GM23338 (cell line): Measurements from ENCODE around the gene LYRM9. TPM values are rescaled to one million over a fixed set of nuclear protein-coding genes. Genes with fewer than 3 reads are reported as not detected.

ENCODE experiments used
- ATAC-seq: fragments of 200-7000 bp; cut with Tn5 transposase; 3 replicates; pipeline ENCODE4 v1.9.1; 2020
- DNase-seq: peaks from one replicate; pipeline ENCODE4 v3.0.0-alpha.2; 2015; ENCODE audit warnings: low spot score
- H2AFZ ChIP-seq: fragments of 200-600 bp; sonication (generic); 2 replicates; pipeline ENCODE4 v1.8.0; 2016; ENCODE audit warnings: antibody characterized with exemption, mild to moderate bottlenecking, moderate library complexity
- H3F3A ChIP-seq: fragments of 200-600 bp; sonication (generic); replicated peaks from 2 replicates; pipeline ENCODE4 v1.8.0; 2017; ENCODE audit warnings: antibody characterized with exemption, mixed run types, low read depth
- H3K27ac ChIP-seq: fragments of 200-600 bp; sonication (generic); 2 replicates; pipeline ENCODE4 v1.6.1; 2016; ENCODE audit warnings: low read depth
- H3K27me3 ChIP-seq: fragments of 200-600 bp; sonication (generic); 2 replicates; pipeline ENCODE4 v1.8.0; 2016; ENCODE audit warnings: mild to moderate bottlenecking, mixed run types, moderate library complexity; ENCODE audit not compliant: insufficient read depth
- H3K36me3 ChIP-seq: fragments of 200-600 bp; sonication (generic); 2 replicates; pipeline ENCODE4 v1.8.0; 2016; ENCODE audit warnings: mild to moderate bottlenecking; ENCODE audit not compliant: insufficient read depth
- H3K4me1 ChIP-seq: fragments of 200-600 bp; sonication (generic); 2 replicates; pipeline ENCODE4 v1.8.0; 2016; ENCODE audit warnings: mild to moderate bottlenecking, moderate library complexity; ENCODE audit not compliant: insufficient read depth
- H3K4me2 ChIP-seq: fragments of 200-600 bp; sonication (generic); 2 replicates; pipeline ENCODE4 v1.7.1; 2017; ENCODE audit warnings: mixed run types
- H3K4me3 ChIP-seq: fragments of 200-600 bp; sonication (generic); 2 replicates; pipeline ENCODE4 v1.6.1; 2016; ENCODE audit warnings: mixed run types
- H3K79me2 ChIP-seq: fragments of 200-600 bp; sonication (generic); replicated peaks from 2 replicates; pipeline ENCODE4 v1.8.0; 2017; ENCODE audit warnings: mild to moderate bottlenecking; ENCODE audit not compliant: insufficient read depth
- H3K9me2 ChIP-seq: fragments of 200-600 bp; sonication (generic); 2 replicates; pipeline ENCODE4 v1.8.0; 2017; ENCODE audit not compliant: insufficient read depth
- H4K20me1 ChIP-seq: fragments of 200-600 bp; sonication (generic); replicated peaks from 2 replicates; pipeline ENCODE4 v1.8.0; 2017; ENCODE audit warnings: mild to moderate bottlenecking; ENCODE audit not compliant: insufficient read depth
- H3K27ac Mint-ChIP-seq: 2 replicates; pipeline ENCODE4 v1.8.0; 2020; ENCODE audit warnings: inconsistent platforms, mild to moderate bottlenecking, moderate library complexity, mixed read lengths
- H3K27me3 Mint-ChIP-seq: 3 replicates; pipeline ENCODE4 v1.8.0; 2022; ENCODE audit warnings: low read depth, mild to moderate bottlenecking, moderate library complexity, mixed read lengths, inconsistent platforms; ENCODE audit not compliant: insufficient read depth, poor library complexity
- H3K36me3 Mint-ChIP-seq: 3 replicates; pipeline ENCODE4 v1.8.0; 2021; ENCODE audit warnings: low read depth, mild to moderate bottlenecking, inconsistent platforms, moderate library complexity, mixed read lengths
- H3K4me1 Mint-ChIP-seq: 3 replicates; pipeline ENCODE4 v1.8.0; 2020; ENCODE audit warnings: mild to moderate bottlenecking, inconsistent platforms, mixed read lengths
- H3K4me3 Mint-ChIP-seq: 3 replicates; pipeline ENCODE4 v1.8.0; 2021; ENCODE audit warnings: moderate library complexity, mild to moderate bottlenecking, inconsistent platforms, mixed read lengths
- H3K9me3 Mint-ChIP-seq: 3 replicates; pipeline ENCODE4 v1.8.0; 2020; ENCODE audit warnings: moderate library complexity, mild to moderate bottlenecking, inconsistent platforms, mixed read lengths
- CREB1 ChIP-seq: fragments of 250-450 bp; sonication (Bioruptor Pico); IDR thresholded peaks from 2 replicates; pipeline ENCODE4 v1.5.0; 2020; ENCODE audit warnings: low read depth, mild to moderate bottlenecking, moderate library complexity
- EZH2 ChIP-seq: fragments of 200-600 bp; sonication (generic); IDR thresholded peaks from one replicate; pipeline ENCODE4 v1.8.0; 2017; ENCODE audit warnings: antibody characterized with exemption, mild to moderate bottlenecking, low read depth; ENCODE audit not compliant: unreplicated experiment
- EZH2phosphoT487 ChIP-seq: fragments of 200-600 bp; sonication (generic); IDR thresholded peaks from one replicate; pipeline ENCODE4 v1.8.1; 2018; ENCODE audit warnings: antibody characterized with exemption; ENCODE audit not compliant: unreplicated experiment
- JUNB ChIP-seq: IDR thresholded peaks from one replicate; pipeline ENCODE4 v1.6.1; 2016; ENCODE audit warnings: antibody characterized with exemption; ENCODE audit not compliant: unreplicated experiment
- NANOG ChIP-seq: IDR thresholded peaks from 2 replicates; pipeline ENCODE4 v1.6.1; 2016; ENCODE audit warnings: antibody characterized with exemption, borderline replicate concordance
- POLR2AphosphoS5 ChIP-seq: IDR thresholded peaks from 2 replicates; pipeline ENCODE4 v1.6.1; 2016; ENCODE audit warnings: antibody characterized with exemption, low read depth
- STAT1 ChIP-seq: IDR thresholded peaks from one replicate; pipeline ENCODE4 v1.6.1; 2016; ENCODE audit warnings: antibody characterized with exemption; ENCODE audit not compliant: unreplicated experiment
- ZNF114 ChIP-seq: fragments of 250-450 bp; sonication (Bioruptor Pico); IDR thresholded peaks from 2 replicates; pipeline ENCODE4 v1.5.0; 2020; ENCODE audit warnings: mild to moderate bottlenecking, moderate library complexity
- polyA plus RNA-seq: library from polyadenylated mRNA; unstranded; fragments of >200 nt; fragmentation: Nextera tagmentation; extraction: Ambion mirVana; gene quantifications from 2 replicates; pipeline ENCODE4 v1.2.1, GENCODE V29; 2016
- total RNA-seq: library from RNA; depleted of rRNA; stranded (reverse); fragments of >200 nt; shearing (Covaris generic); gene quantifications from 2 replicates; pipeline ENCODE4 v1.2.3, GENCODE V29; 2014
- TF ChIP-seq, protein P1 (sequence below): fragments of 250-450 bp; sonication (Bioruptor Pico); IDR thresholded peaks from 2 replicates; pipeline ENCODE4 v1.5.0; 2020; ENCODE audit warnings: mild to moderate bottlenecking, moderate library complexity
- TF ChIP-seq, protein P2 (sequence below): IDR thresholded peaks from 2 replicates; pipeline ENCODE4 v1.6.1; 2016; ENCODE audit warnings: antibody characterized with exemption
- TF ChIP-seq, protein P3 (sequence below), 2 experiments: fragments of 200-600 bp in 1 of 2; sonication (generic) in 1 of 2; conservative IDR thresholded peaks; 2 replicates each; pipeline versions ENCODE4 v1.5.1 to v1.6.1; 2016 to 2017; ENCODE audit warnings: antibody characterized with exemption in 2 of 2, low read depth in 2 of 2, mild to moderate bottlenecking in 2 of 2, moderate library complexity in 1 of 2
- TF ChIP-seq, protein P4 (sequence below): IDR thresholded peaks from one replicate; pipeline ENCODE4 v1.6.1; 2018; ENCODE audit warnings: antibody characterized with exemption; ENCODE audit not compliant: unreplicated experiment

LYRM9 gene
- total and polyA plus RNA-seq, 2 experiments from 2014 or later: 4.7 to 6.2 TPM

DNA sequence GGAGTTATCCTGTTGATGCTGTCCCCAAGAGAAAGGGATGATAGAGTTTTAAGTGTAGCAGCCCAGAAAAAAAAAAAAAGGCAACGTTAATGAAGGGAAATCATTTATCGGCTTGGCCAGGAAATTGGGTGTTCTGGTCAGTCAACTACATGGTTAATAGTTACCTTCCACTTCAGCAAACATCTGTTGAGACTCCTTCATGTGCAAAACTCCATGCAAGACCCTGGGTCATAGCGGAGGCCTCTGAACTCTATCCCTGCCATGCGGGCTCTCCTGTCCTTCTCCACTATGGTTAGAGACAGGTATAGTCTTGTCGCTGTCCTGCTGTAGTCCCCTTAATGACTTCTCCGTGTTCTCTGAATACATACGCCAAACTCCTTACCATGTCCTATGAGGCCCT is 3.5 kb upstream of the LYRM9 start (continued):
- TF ChIP-seq, protein P1, sequence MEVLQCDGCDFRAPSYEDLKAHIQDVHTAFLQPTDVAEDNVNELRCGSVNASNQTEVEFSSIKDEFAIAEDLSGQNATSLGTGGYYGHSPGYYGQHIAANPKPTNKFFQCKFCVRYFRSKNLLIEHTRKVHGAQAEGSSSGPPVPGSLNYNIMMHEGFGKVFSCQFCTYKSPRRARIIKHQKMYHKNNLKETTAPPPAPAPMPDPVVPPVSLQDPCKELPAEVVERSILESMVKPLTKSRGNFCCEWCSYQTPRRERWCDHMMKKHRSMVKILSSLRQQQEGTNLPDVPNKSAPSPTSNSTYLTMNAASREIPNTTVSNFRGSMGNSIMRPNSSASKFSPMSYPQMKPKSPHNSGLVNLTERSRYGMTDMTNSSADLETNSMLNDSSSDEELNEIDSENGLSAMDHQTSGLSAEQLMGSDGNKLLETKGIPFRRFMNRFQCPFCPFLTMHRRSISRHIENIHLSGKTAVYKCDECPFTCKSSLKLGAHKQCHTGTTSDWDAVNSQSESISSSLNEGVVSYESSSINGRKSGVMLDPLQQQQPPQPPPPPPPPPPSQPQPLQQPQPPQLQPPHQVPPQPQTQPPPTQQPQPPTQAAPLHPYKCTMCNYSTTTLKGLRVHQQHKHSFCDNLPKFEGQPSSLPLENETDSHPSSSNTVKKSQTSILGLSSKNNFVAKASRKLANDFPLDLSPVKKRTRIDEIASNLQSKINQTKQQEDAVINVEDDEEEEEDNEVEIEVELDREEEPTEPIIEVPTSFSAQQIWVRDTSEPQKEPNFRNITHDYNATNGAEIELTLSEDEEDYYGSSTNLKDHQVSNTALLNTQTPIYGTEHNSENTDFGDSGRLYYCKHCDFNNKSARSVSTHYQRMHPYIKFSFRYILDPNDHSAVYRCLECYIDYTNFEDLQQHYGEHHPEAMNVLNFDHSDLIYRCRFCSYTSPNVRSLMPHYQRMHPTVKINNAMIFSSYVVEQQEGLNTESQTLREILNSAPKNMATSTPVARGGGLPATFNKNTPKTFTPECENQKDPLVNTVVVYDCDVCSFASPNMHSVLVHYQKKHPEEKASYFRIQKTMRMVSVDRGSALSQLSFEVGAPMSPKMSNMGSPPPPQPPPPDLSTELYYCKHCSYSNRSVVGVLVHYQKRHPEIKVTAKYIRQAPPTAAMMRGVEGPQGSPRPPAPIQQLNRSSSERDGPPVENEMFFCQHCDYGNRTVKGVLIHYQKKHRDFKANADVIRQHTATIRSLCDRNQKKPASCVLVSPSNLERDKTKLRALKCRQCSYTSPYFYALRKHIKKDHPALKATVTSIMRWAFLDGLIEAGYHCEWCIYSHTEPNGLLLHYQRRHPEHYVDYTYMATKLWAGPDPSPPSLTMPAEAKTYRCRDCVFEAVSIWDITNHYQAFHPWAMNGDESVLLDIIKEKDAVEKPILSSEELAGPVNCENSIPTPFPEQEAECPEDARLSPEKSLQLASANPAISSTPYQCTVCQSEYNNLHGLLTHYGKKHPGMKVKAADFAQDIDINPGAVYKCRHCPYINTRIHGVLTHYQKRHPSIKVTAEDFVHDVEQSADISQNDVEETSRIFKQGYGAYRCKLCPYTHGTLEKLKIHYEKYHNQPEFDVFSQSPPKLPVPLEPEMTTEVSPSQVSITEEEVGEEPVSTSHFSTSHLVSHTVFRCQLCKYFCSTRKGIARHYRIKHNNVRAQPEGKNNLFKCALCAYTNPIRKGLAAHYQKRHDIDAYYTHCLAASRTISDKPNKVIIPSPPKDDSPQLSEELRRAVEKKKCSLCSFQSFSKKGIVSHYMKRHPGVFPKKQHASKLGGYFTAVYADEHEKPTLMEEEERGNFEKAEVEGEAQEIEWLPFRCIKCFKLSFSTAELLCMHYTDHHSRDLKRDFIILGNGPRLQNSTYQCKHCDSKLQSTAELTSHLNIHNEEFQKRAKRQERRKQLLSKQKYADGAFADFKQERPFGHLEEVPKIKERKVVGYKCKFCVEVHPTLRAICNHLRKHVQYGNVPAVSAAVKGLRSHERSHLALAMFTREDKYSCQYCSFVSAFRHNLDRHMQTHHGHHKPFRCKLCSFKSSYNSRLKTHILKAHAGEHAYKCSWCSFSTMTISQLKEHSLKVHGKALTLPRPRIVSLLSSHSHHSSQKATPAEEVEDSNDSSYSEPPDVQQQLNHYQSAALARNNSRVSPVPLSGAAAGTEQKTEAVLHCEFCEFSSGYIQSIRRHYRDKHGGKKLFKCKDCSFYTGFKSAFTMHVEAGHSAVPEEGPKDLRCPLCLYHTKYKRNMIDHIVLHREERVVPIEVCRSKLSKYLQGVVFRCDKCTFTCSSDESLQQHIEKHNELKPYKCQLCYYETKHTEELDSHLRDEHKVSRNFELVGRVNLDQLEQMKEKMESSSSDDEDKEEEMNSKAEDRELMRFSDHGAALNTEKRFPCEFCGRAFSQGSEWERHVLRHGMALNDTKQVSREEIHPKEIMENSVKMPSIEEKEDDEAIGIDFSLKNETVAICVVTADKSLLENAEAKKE: no peak
- TF ChIP-seq, protein P2, sequence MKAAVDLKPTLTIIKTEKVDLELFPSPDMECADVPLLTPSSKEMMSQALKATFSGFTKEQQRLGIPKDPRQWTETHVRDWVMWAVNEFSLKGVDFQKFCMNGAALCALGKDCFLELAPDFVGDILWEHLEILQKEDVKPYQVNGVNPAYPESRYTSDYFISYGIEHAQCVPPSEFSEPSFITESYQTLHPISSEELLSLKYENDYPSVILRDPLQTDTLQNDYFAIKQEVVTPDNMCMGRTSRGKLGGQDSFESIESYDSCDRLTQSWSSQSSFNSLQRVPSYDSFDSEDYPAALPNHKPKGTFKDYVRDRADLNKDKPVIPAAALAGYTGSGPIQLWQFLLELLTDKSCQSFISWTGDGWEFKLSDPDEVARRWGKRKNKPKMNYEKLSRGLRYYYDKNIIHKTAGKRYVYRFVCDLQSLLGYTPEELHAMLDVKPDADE: no peak
- TF ChIP-seq EZH2 (no peak), STAT1 (no peak), ZNF114 (CRISPR knock-in tag) (no peak)

DNA sequence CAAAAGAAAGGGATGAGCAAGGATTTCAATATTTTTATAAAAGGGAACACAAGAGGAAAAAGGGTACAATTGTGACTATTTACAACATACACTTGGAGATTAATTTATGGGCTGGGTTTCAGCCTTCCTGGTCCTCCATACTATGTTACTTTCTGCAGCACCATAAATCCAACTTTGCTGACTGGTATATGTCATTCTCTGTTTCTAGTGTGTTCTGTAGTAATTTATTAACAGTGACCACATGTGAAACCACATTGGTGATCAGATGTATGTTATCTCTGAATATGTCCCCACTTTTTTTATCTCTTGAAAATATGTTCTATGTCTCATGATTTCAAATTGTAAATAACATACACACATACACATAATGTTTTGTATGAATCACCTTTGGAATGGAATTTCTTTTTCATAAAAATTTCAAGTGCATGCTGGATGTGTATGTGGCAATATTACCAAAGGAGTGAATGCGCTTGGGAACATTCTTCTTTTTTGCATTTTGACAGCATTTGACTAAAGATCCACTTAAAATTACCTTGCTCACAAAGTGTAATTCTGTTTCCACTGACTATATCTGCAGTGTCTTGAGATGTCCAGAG is 2.9 kb upstream of the LYRM9 start:
- no peak for DNase-seq
- H3K4me1 Mint-ChIP-seq: peaks cover 55% of the 10 kb centered on the region
- no peak overlapping the region for H3K4me3 ChIP-seq
- TF ChIP-seq JUNB (no peak), POLR2AphosphoS5 (no peak), EZH2phosphoT487 (no peak), CREB1 (no peak), NANOG (no peak), EZH2 (no peak), STAT1 (no peak)
- TF ChIP-seq, protein P3, sequence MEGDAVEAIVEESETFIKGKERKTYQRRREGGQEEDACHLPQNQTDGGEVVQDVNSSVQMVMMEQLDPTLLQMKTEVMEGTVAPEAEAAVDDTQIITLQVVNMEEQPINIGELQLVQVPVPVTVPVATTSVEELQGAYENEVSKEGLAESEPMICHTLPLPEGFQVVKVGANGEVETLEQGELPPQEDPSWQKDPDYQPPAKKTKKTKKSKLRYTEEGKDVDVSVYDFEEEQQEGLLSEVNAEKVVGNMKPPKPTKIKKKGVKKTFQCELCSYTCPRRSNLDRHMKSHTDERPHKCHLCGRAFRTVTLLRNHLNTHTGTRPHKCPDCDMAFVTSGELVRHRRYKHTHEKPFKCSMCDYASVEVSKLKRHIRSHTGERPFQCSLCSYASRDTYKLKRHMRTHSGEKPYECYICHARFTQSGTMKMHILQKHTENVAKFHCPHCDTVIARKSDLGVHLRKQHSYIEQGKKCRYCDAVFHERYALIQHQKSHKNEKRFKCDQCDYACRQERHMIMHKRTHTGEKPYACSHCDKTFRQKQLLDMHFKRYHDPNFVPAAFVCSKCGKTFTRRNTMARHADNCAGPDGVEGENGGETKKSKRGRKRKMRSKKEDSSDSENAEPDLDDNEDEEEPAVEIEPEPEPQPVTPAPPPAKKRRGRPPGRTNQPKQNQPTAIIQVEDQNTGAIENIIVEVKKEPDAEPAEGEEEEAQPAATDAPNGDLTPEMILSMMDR (conservative IDR thresholded peaks at IDR 0.05; ENCODE audit: low read depth in 2 of 2): no peak
- TF ChIP-seq, protein P4, sequence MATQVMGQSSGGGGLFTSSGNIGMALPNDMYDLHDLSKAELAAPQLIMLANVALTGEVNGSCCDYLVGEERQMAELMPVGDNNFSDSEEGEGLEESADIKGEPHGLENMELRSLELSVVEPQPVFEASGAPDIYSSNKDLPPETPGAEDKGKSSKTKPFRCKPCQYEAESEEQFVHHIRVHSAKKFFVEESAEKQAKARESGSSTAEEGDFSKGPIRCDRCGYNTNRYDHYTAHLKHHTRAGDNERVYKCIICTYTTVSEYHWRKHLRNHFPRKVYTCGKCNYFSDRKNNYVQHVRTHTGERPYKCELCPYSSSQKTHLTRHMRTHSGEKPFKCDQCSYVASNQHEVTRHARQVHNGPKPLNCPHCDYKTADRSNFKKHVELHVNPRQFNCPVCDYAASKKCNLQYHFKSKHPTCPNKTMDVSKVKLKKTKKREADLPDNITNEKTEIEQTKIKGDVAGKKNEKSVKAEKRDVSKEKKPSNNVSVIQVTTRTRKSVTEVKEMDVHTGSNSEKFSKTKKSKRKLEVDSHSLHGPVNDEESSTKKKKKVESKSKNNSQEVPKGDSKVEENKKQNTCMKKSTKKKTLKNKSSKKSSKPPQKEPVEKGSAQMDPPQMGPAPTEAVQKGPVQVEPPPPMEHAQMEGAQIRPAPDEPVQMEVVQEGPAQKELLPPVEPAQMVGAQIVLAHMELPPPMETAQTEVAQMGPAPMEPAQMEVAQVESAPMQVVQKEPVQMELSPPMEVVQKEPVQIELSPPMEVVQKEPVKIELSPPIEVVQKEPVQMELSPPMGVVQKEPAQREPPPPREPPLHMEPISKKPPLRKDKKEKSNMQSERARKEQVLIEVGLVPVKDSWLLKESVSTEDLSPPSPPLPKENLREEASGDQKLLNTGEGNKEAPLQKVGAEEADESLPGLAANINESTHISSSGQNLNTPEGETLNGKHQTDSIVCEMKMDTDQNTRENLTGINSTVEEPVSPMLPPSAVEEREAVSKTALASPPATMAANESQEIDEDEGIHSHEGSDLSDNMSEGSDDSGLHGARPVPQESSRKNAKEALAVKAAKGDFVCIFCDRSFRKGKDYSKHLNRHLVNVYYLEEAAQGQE: no peak

More for the DNA sequence above, 2.9 kb upstream of the LYRM9 start:
- H3K27ac ChIP-seq: no peak overlapping the region
- H3K4me3 Mint-ChIP-seq: peak overlapping the region; percentile 42; the same call in 2 of the 3 replicates
- no peaks in the 10 kb centered on the region for H3K79me2 ChIP-seq
- no peak for ATAC-seq
- H3K36me3 Mint-ChIP-seq: no peaks in the 10 kb centered on the region
- no peaks in the 10 kb centered on the region for H4K20me1 ChIP-seq
- H3K27me3 Mint-ChIP-seq: peaks cover 22% of the 10 kb centered on the region
- H3K9me3 Mint-ChIP-seq: no peaks in the 10 kb centered on the region
- no peaks in the 10 kb centered on the region for H3K36me3 ChIP-seq
- H3K9me2 ChIP-seq: no peaks in the 10 kb centered on the region
- no peak overlapping the region for H2AFZ ChIP-seq
- H3F3A ChIP-seq: no peaks in the 10 kb centered on the region; the same call in 1 of the 2 replicates
- H3K4me1 ChIP-seq: peaks cover 49% of the 10 kb centered on the region
- peak overlapping the region; percentile 65 for H3K4me2 ChIP-seq
- H3K27ac Mint-ChIP-seq: no peak overlapping the region; the same call in 1 of the 2 replicates
- H3K27me3 ChIP-seq: peaks cover 9% of the 10 kb centered on the region
